ENCODE data around the gene NDUFA6.
A peak's percentile ranks its signal among the peaks of the same experiment; 100 is the strongest.

Gene NDUFA6

GRCh38 chr22:42070517-42071422, 19.8 kb downstream of the NDUFA6 start, which contains the start of gene NAGA:
Gene NAGA, minus strand, starts transcription at chr22:42070812. Its CDS starts 515 bp downstream, at chr22:42070297.
- peak; percentile 95 for DNase-seq (ENCODE audit: low spot score)

DNA sequence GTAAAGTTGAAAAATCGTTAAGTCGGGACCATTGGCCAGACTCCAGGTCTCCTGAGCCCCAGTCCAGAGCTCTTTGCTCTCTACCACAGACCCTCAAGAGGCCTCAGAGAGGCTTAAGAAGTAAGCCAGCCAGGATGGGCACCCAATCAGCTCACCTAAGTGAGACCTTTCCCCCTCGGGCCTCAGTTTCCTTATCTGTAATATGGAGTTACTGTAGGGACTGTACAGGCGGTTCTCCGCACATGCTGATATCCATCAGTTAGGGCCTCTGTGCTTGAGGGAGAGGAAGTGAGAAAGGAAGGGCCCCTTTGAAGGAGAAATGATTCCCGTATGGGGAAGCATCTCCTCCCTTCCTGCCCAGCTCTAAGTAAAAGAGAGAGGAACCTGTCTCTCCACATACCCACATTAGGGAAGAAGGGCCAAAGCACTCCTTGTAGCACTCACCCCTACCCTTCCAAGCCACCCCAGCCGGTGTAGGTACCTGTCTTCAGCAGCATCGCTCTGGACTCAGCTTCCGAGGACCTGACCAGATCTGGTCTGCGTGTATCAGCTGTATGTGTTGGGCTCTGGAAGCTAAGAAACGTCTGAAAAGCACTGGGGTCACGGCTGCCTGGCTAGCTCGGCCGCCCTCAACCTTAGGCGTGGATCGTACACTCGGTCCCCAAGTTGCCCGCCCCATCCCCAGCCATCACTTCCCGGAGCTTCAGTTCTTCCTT, 20.6 kb downstream of the NDUFA6 start:
- DNase-seq (ENCODE audit: low spot score): no peak

DNA sequence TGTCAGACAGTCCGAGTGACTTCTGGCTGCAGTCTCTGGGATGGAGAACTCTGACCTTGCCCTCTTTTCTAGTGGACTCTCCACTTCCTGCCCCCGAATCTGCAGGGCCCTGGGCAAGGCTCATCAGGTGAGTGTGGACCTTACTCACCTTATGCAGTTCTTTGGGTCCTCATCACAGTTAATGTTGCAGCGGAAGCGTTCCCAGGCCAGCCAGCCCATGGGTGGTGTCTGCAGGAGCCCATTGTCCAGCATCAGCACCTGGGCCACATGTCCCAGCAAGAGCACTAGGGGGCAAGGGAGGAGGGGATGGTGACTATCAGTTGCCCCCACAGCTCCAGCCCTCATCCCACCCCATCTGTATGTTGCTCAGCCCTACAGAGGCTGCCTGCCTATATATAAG, 22.3 kb downstream of the NDUFA6 start:
- no peak for DNase-seq (ENCODE audit: low spot score)

GRCh38 chr22:42067671-42068251, 22.8 kb downstream of the NDUFA6 start:
- DNase-seq (ENCODE audit: low spot score): no peak

- DNase-seq (ENCODE audit: low spot score): no peak
These were observed 23.6 kb downstream of the NDUFA6 start for GRCh38 chr22:42066937-42067336.

DNA sequence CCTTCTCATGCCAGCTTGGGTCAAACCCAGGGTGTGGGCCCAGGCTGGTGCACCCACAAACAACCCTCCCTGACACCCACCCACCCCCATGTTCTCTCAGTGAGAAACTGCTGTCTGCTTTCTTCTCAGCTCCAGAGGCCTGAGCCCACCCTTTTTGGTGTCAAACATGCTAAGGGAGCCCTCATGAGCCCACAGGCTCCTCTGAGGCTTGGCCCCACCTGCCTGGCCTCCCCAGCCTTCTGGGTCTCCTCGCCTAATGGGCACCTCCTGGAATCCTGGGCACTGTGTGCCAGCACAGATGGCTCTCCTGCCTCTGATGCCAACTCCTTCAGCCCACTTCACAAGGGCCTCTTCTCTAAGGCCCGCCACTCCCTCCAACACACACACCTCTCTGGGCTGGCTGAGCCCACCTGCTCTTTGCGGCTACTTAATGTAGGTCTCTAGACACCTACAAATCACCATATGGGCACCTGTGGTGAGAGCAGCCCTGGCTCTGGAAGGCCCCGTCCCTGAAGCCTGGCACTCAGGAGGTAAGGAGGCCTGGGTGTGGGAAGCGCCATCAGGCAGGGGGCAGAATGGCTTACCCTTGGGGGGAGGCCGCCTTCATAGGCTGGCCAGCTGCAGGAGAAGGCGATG, 24.3 kb downstream of the NDUFA6 start:
- DNase-seq (ENCODE audit: low spot score): no peak

DNA sequence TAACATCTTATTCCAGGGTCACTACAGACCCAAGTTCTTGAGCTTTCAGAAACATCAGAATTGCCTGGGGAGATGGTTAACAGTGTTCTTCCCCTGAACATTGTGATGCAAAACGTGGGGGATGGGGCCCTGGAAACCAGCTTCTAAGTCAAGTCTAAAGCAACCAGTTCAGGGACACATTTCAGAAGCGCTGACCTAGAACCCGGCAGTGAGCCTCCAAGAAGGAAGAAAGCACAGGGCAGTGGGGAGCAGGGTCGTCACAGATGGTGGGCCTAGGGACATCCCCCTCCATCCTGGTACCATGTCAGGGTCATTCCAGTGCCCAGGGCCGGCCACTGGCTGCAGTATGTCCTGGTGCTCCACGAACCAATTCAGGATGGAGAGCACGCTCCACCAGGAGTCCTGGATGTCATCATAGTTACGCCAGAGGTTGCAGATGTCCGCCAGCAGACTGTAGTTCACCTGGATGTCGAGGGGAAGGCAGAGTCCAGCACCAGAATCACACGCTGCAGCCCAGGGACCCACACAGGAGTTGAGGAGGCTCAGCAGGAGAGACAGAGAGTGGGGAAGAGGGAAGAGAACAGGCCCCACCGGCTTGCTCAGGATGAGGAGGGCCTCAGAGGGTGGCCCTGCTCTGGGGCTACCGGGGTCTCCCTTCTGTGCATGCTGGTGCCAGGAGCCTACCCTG, 25.0 kb downstream of the NDUFA6 start:
- DNase-seq (ENCODE audit: low spot score): no peak

- no peak for DNase-seq (ENCODE audit: low spot score)
These were observed 25.9 kb downstream of the NDUFA6 start for GRCh38 chr22:42064629-42065028.

GRCh38 chr22:42062506-42063170, 27.9 kb downstream of the NDUFA6 start:
- no peak for DNase-seq (ENCODE audit: low spot score)

DNA sequence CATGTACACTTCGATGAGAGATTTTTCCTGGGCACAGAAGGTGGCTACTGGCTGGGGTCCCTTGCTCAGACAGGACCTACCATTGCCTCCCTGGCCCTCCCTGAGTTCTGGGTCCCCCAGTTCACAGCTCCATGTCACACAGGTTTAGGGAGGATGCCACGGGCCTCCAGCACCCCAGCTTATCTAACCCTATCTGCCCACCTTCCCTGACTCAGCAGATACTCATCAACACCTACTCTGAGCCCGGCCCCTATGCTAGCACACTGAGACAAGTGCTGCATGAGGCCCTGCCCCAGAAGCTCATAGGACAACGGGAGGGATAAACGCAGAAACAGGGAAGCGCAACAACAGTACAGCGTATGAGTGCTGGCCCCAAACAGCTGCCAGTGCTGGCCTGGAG, 29.5 kb downstream of the NDUFA6 start:
- DNase-seq (ENCODE audit: low spot score): no peak

GRCh38 chr22:42060489-42060888, 30.1 kb downstream of the NDUFA6 start:
- DNase-seq (ENCODE audit: low spot score): no peak

DNA sequence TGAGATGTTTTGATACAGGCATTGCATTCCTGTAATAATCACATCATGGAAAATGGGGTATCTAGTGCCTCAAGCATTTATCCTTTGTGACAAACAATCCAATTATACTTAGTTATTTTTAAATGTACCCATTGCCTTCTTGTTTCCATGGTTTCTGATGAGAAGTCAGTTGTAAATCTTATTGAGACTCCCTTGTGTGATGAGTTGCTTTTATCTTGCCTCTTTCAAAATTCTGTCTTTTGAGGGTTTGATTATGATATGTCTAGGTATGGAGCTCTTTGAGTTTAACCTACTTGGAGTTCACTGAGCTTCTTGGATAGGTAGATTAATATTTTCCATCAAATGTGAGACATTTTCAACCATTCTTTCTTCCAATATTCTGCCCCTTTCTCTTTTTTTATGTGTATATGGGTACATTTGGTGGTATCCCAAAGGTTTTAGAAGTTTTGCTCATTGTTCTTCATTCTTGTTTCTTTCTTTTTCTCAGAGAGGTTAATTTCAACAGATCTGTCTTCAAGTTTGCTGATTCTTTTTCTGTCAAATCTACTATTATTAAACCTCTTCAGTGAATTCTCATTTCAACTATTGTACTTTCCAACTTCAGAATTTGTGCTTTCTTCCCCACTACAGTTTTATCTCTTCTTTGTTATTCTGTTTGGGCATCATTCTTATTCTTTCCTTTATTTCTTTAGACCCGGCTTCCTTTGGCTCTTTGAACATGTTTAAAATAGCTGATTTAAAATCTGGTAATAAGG, 33.6 kb downstream of the NDUFA6 start:
- no peak for DNase-seq (ENCODE audit: low spot score)

DNA sequence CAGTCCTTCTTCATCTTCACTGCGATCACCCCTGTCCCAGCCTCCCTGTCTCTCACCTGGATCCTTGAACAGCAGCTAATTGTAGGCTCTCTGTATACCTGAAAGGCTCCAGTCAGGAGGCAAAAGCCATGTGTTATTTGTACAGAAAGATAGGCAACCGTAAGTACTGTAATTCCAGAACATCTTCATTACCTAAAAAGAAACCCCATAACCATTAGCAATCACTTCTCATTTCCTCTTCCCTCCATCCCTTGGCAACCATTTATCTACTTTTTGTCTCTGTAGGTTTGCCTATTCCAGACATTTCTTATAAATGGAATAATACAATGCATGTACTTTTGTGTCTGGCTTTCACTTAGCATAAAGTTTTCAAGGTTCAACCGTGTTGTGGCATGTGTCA, 37.8 kb downstream of the NDUFA6 start:
- no peak for DNase-seq (ENCODE audit: low spot score)

DNA sequence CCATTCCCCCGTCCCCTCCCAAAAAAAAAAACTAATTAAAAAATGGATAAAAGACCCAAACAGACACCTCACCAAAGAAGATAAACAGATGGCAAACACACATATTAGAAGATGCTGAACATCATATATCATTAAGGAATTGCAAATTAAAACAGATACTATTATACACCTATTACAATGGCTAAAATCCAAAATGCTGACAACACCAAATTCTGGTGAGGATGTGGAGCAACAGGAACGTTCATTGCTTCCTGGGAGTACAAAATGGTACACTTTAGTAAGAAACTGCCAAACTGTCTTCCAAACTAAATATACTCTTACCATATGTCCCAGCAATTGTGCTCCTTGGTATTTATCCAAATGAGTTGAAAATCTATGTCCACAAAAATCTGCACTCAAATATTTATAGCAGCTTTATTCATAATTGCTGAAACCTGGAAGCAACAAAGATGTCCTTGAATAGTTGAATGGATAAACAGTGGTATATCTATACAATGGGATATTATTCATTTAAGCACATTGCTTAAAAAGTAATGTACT, 39.9 kb downstream of the NDUFA6 start:
- no peak for DNase-seq (ENCODE audit: low spot score)

GRCh38 chr22:42041784-42042183, 48.8 kb downstream of the NDUFA6 start:
- DNase-seq (ENCODE audit: low spot score): no peak

- DNase-seq (ENCODE audit: low spot score): no peak
These were observed 51.3 kb downstream of the NDUFA6 start for GRCh38 chr22:42039271-42039670.
